ENCODE measurements around the gene STPG1. TPM values are rescaled to one million over a fixed set of nuclear protein-coding genes. Genes with fewer than 3 reads are reported as not detected.
A peak's percentile ranks its signal among the peaks of the same experiment; 100 is the strongest.
"Not testable (repeated sequence)": the region's sequence is repeated elsewhere in the genome, so short reads cannot be mapped to it uniquely, and the experiment has no call there.

STPG1 gene
- total RNA-seq (1 to 10 TPM; 8.7 to 9.1 TPM), polyA plus RNA-seq (ENCODE audit: insufficient read length in 6 of 6) (10 to 100 TPM in 1 of 6 donors, 1 to 10 TPM in 5; 7.8 to 11.1 (median 9.2) TPM)
- long read RNA-seq, donor 1: 0 reads
- long read RNA-seq, donor 2, partial matches to known transcripts: 0 of 1 reads
- long read RNA-seq, donor 2, other reads (novel, unspliced or antisense): 0 of 1 reads
- long read RNA-seq, donor 3: 0 reads
- long read RNA-seq, donor 4, partial matches to known transcripts: 3 of 4 reads
- long read RNA-seq, donor 4, other reads (novel, unspliced or antisense): 0 of 4 reads
- long read RNA-seq, donor 5: 0 reads
- long read RNA-seq, donor 6, partial matches to known transcripts: 0 of 1 reads
- long read RNA-seq, donor 6, other reads (novel, unspliced or antisense): 0 of 1 reads
- long read RNA-seq, donor 7, partial matches to known transcripts: 0 of 1 reads
- long read RNA-seq, donor 7, other reads (novel, unspliced or antisense): 0 of 1 reads
- long read RNA-seq, donor 8, partial matches to known transcripts: 0 of 2 reads
- long read RNA-seq, donor 8, other reads (novel, unspliced or antisense): 0 of 2 reads
- long read RNA-seq, donor 9: 0 reads
- long read RNA-seq, donor 10, partial matches to known transcripts: 2 of 3 reads
- long read RNA-seq, donor 10, other reads (novel, unspliced or antisense): 1 of 3 reads
- long read RNA-seq, donor 11, full-length matches to known transcripts: 1 of 1 reads
- long read RNA-seq, donor 11, partial matches to known transcripts: 0 of 1 reads
- long read RNA-seq, donor 11, other reads (novel, unspliced or antisense): 0 of 1 reads
- long read RNA-seq, donor 12, partial matches to known transcripts: 0 of 2 reads
- long read RNA-seq, donor 12, other reads (novel, unspliced or antisense): 0 of 2 reads

- Histone ChIP-seq H3K27ac (peak within 1 kb of the TSS; percentile 41 to 84), H3K4me3 (peak within 1 kb of the TSS; percentile 56 to 79), H3K27me3 (no peaks in the 10 kb centered on the region), H3K36me3 (no peaks in the 10 kb centered on the region), H3K9me3 (no peaks in the 10 kb centered on the region), H3K4me1 (peaks cover 16 to 48% of the 10 kb centered on the region in 2 donors)
- peak; percentile 86 to 91 (median 89) for DNase-seq
- TF ChIP-seq, protein P1, sequence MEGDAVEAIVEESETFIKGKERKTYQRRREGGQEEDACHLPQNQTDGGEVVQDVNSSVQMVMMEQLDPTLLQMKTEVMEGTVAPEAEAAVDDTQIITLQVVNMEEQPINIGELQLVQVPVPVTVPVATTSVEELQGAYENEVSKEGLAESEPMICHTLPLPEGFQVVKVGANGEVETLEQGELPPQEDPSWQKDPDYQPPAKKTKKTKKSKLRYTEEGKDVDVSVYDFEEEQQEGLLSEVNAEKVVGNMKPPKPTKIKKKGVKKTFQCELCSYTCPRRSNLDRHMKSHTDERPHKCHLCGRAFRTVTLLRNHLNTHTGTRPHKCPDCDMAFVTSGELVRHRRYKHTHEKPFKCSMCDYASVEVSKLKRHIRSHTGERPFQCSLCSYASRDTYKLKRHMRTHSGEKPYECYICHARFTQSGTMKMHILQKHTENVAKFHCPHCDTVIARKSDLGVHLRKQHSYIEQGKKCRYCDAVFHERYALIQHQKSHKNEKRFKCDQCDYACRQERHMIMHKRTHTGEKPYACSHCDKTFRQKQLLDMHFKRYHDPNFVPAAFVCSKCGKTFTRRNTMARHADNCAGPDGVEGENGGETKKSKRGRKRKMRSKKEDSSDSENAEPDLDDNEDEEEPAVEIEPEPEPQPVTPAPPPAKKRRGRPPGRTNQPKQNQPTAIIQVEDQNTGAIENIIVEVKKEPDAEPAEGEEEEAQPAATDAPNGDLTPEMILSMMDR (IDR thresholded peaks at IDR 0.05): no peak
- intact Hi-C loops (cut with DNase I): no loop called here
- peak; percentile 72 for ATAC-seq
Observed at GRCh38 chr1:24413350-24414163, at the start of gene STPG1. STPG1 (minus strand) TSS chr1:24413782; CDS start chr1:24401388, 12,394 bp downstream.

DNA sequence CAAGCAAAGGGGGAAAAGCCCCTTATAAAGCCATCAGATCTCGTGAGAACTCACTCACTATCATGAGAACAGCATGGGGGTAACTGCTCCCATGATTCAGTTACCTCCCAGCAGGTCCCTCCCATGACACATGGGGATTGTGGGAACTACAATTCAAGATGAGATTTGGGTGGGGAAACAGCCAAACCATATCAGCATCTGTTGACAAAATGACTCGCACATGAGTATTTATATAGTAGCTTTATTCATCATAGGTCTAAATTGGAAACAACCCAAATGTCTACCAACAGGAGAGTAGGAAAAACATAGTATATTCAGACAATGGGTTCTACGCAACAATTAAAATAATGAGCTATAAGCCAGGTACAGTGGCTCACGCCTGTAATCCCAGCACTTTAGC is 48.5 kb upstream of the STPG1 start:
- ATAC-seq; H3K9me3 ChIP-seq; H3K4me1 ChIP-seq; H3K4me3 ChIP-seq; intact Hi-C loops (cut with DNase I); DNase-seq; H3K27ac ChIP-seq; H3K27me3 ChIP-seq: not testable (repeated sequence)
- H3K36me3 ChIP-seq: peaks cover 0 to 77% of the 10 kb centered on the region in 2 donors

DNA sequence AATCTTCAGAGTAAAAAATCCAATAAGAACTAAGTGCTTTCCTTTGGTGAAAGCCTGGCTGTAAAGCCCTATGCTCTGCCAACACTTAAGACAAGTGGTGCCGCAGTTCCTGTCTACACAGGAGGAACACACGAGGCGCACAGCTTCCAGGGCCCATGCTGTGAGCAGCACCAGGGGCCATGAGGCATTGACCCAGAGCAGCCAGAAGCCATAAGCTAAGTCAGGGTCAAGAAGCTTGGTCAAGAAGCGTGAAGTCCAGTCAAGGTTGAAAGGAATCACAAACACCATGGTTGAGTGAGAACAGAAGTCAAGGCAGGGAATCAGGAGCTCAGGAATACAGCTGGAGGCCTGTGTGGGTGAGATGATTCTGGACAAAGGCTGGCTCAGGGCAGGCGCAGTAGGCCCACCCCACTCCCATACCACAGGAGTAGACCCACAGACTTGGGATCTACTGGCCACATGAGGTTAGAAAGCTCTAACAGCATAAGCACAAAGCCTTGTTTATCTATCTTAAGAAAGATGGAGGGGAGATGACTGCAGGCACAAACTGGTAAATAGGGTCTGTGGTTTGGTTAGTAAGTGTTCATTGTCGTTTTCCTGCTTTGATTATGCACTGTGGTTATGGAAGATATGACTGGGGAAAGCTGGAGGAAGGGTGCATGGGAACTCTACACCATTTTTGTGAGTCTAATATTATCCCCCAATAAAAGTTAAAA is 46.1 kb upstream of the STPG1 start:
- ATAC-seq: no peak
- Histone ChIP-seq H3K27ac (no peak overlapping the region), H3K4me3 (no peak overlapping the region), H3K9me3 (no peaks in the 10 kb centered on the region), H3K36me3 (peaks cover 0 to 83% of the 10 kb centered on the region in 2 donors), H3K4me1 (no peaks in the 10 kb centered on the region), H3K27me3 (no peaks in the 10 kb centered on the region)
- TF ChIP-seq, protein P1 (IDR thresholded peaks at IDR 0.05): no peak
- no peak for DNase-seq
- intact Hi-C loops (cut with DNase I): no loop called here

DNA sequence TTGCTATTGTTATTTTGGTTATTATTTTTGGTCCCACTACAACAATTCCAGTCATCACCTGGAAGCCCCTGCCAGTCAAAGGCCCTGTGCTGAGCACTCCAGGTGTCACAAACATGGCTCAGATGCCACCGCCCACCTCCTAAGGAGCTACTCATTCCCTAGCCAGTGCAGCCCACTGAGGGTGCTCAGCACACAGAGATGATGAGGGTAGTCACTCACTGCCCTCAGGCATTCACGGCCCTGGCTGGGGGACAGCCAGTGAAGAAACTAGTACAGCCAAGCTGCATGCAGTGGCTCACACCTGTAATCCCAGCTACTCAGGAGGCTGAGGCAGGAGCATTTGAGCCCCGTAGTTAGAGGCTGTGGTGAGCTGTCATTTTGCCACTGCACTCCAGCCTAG is 44.3 kb upstream of the STPG1 start:
- Histone ChIP-seq H3K4me3 (no peak overlapping the region), H3K4me1 (no peaks in the 10 kb centered on the region), H3K27me3 (no peaks in the 10 kb centered on the region), H3K27ac (no peak overlapping the region), H3K36me3 (peaks cover 0 to 88% of the 10 kb centered on the region in 2 donors), H3K9me3 (no peaks in the 10 kb centered on the region)
- DNase-seq (no peak), ATAC-seq (no peak)
- TF ChIP-seq, protein P1 (IDR thresholded peaks at IDR 0.05): no peak
- intact Hi-C loops (cut with DNase I): no loop called here

- no peaks in the 10 kb centered on the region for H3K4me1 ChIP-seq
- intact Hi-C loops (cut with DNase I): no loop called here
- TF ChIP-seq, protein P1 (IDR thresholded peaks at IDR 0.05): no peak
- H3K27me3 ChIP-seq: no peaks in the 10 kb centered on the region
- H3K4me3 ChIP-seq: no peak overlapping the region
- peaks cover 0 to 94% of the 10 kb centered on the region in 2 donors for H3K36me3 ChIP-seq
- H3K9me3 ChIP-seq: no peaks in the 10 kb centered on the region
- no peak for DNase-seq
- H3K27ac ChIP-seq: no peak overlapping the region
- ATAC-seq: no peak
Observed at GRCh38 chr1:24455272-24455671, 41.7 kb upstream of the STPG1 start.

Data from left lung (tissue), 14 donors.